LNCAP (cell line): ENCODE measurements around the gene KCTD8.

Experiments used
- TF ChIP-seq, protein P1 (sequence below): fragments of 450-650 bp; IDR thresholded peaks from 2 replicates; pipeline ENCODE4 v1.5.1; 2017; ENCODE audit warnings: mild to moderate bottlenecking

Gene KCTD8

DNA sequence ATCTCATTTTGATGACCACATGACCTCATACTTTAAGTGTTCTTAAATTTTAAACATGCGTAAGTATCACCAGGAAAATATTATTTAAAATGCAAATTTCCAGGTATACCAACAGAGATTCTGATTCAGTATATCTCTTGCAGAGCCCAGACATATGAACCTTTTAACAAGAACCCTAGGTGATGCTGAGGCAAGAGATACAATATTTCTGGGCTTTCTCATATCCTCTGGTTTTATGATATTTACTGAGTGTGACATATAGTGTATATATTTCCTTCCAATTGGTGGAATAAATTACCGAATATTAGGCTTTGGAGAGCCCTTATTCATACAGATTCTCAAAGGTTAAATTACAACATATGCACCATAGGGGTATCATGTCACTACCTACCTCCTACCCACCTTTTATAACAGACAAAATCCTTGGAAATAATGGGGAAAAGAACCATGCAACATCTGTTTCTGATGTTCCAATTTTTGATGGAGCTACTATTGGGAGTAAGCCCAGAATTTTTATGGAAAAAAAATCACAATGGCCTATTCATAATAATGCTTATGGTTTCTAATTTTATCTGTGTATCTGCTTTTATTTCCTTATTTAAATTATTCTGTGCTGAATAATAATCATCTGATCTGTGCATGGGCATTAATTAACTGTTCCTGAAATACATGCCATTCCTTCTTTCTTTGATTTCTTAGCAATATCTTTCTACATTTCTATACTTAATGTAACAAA lies 27.1 kb downstream of the KCTD8 start:
- TF ChIP-seq, protein P1, sequence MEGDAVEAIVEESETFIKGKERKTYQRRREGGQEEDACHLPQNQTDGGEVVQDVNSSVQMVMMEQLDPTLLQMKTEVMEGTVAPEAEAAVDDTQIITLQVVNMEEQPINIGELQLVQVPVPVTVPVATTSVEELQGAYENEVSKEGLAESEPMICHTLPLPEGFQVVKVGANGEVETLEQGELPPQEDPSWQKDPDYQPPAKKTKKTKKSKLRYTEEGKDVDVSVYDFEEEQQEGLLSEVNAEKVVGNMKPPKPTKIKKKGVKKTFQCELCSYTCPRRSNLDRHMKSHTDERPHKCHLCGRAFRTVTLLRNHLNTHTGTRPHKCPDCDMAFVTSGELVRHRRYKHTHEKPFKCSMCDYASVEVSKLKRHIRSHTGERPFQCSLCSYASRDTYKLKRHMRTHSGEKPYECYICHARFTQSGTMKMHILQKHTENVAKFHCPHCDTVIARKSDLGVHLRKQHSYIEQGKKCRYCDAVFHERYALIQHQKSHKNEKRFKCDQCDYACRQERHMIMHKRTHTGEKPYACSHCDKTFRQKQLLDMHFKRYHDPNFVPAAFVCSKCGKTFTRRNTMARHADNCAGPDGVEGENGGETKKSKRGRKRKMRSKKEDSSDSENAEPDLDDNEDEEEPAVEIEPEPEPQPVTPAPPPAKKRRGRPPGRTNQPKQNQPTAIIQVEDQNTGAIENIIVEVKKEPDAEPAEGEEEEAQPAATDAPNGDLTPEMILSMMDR: no peak

DNA sequence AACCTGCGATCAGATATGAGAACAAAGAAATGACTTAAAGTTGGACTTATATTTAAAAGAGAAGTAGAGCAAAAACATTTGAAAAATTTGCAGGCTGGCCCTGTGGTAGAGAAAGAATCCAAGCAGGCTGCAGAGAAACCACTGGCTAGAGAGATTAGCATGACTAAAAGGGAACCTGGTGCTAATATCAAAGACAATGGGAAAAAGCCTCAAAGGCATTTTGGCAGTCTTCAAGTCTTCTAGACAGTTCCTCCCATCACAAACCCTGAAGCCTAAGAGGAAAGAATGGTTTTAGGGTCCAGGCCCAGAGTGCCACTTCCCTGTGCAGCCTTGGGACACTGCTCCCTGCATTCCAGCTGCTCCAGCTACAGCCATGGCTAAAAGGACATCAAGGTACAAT lies 33.4 kb downstream of the KCTD8 start:
- TF ChIP-seq, protein P1: no peak

DNA sequence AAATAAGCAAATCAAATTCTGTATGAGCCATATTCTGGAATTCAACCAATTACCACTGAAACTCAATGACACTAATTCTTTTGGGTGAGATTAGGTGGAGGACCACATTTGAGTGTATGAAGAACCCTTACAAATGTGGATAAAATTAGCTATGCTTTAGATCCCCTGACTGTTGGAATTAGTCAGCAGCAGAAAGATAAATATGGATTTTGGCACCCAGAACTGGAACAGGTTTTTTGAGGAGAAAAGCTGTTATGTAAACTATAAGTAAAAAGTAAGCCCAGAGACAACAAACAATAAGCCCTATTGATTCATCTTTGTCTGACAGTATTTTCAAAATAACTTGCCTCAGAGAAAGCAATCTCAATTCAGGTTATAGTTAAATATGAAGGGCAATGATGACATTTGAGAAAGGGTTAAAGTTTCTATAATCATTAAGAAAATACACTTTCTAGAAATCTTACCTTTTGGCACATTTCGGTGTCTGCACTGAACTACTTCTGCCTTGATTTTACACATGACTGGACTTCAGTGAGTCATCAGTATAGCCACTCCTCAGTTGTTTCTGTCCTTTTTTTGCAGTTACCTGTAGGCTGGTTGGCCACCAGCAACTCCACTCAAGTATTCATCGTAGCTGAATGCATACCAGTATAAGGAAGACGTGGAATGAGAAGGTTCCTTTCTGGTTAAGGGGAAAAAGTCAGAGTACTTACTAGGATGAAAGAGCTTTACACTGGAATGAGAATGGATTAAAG lies 80.0 kb downstream of the KCTD8 start:
- TF ChIP-seq, protein P1: no peak

DNA sequence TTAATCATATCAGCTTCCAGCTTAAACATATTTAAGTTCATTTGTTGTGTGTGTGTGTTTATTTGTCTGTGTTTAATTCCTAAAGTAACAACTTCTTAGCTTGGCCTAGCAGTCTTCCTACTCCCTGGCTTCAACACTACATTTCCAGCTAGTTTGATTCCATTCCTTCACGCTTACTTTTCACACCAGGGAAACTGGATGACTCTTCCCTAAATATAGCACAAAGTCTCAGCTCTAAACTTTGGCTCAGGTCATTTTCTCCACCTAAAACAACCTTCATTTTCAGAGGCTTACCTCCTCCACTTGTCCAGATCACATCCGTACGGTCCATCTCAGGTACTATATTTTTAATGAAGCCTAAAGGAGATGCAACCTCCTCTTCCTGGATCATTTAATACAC lies 94.4 kb downstream of the KCTD8 start:
- TF ChIP-seq, protein P1: no peak

DNA sequence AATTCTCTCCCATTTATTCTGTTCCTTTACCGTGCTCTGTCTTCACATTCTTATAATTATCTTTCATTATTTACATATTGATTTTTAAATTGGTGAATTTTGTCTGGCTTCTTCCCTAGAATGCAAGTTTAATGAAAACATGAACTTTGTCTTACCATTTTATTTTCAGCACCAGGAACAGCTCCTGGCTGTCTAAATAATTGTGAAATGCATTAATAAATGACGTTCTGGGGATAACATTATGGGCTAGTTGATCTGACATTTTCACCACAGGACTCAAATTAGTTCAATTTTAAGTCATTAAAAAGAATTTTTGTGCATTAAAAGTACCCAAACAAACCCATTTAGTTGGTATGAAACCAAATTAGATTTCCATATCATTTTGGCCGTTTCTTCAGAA lies 97.5 kb downstream of the KCTD8 start:
- TF ChIP-seq, protein P1: no peak

DNA sequence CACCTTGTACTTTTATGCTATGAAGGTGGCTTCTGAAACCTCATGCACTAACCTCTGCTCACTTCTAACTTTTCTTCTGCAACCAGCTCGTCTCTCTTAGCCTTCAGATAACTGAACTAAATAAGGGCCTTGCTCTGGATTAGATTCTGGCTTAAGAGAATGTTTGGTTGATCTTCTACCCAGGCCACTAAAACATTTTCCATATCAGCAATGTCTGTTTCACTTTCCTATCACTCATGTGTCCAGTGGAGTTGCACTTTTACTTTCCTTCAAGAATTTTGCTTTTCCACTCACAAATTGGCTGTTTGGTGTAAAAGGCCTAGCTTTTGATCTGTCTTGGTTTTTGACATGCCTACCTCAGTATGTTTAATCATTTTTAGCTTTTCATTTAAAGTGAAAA lies 105.8 kb downstream of the KCTD8 start:
- TF ChIP-seq, protein P1: no peak

DNA sequence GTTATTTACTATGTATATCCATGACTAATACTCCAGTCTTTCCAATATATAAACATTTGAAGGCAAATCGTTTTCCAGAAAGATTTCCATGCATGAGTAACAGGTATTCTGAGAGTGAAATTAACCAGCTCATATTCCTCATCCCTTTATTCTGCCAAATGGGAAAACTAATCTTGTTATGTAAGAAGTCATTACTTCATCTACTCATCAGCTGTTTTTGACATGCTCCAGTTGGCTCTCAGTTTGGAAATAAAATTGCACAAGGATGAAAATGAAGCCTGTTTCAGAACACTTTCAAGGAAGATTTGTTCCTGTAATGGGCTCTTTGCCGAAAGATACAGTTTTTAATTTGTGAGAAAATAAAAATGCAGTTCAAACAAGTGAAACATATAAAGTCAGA lies 121.9 kb downstream of the KCTD8 start:
- TF ChIP-seq, protein P1: no peak
